ENCODE data around the gene TBPL1. TPM values are rescaled to one million over a fixed set of nuclear protein-coding genes. Genes with fewer than 3 reads are reported as not detected.

The TBPL1 gene
- total and polyA plus RNA-seq, 9 of the 15 experiments (the other 6 are each of a cell fraction or from before 2014, with no cell fraction given), result 78.1 to 152 (median 107) TPM

DNA sequence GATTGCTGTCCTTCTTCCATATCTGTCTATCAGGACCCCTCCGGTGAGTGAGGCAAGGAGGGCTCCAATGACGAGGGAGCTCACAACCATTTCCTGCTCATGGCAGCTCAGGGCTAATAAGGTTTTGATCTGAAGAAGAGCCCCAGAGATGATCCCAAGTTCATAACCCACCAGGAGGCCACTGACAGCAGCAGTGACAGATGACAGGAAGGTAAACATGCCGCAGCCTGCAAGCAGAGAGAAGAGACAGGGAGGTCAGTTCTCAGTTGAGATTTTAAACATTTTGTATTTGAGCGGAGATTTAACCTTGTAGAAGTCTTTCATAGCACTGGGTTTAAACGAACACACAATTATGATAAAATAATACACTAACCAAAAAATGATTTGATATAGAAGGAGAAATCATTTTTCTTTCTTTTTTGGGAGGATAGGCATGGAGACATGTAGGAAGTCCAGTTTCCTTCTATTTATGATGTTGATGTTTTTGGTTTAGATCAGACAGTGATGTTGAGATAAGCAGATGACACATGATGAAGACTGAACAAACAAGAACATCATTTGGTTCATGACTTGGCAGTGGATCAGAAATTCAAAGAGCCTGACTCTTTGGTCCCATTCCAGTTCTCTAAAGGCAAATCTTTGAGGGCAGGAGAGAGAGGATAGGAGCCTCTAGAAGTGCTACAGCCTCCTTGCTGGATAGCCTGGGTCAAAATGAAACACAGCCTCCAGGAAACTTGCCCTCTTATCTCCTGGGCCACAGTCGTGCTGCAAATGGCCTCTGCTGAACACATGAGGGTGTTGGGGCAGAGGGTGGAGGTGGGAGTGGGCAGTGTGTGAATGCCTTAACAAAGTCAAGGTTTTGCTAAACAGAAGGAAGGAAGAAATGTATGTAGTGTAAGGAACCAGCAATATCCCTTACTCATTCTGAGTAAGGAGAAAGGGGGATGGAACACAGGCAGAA is 76.8 kb downstream of the TBPL1 start (continued):
- no peak; the same call in 1 of the 2 replicates for TF ChIP-seq ESRRA (IDR thresholded peaks at IDR 0.05; ENCODE audit: borderline replicate concordance, low read depth)
- TF ChIP-seq ZNF778 (CRISPR knock-in tag; IDR thresholded peaks at IDR 0.05), result no peak
- TF ChIP-seq HDGF (IDR thresholded peaks at IDR 0.05), result 0 out of 2 replicates have a peak, but pooled peaks have one; percentile 54
- TF ChIP-seq MAFF (IDR thresholded peaks at IDR 0.05; ENCODE audit: low read length), result peak; percentile 46; the same call in 1 of the 2 replicates
- TF ChIP-seq SMAD3 (CRISPR knock-in tag; conservative IDR thresholded peaks at IDR 0.05), result no peak
- TF ChIP-seq, protein P1, sequence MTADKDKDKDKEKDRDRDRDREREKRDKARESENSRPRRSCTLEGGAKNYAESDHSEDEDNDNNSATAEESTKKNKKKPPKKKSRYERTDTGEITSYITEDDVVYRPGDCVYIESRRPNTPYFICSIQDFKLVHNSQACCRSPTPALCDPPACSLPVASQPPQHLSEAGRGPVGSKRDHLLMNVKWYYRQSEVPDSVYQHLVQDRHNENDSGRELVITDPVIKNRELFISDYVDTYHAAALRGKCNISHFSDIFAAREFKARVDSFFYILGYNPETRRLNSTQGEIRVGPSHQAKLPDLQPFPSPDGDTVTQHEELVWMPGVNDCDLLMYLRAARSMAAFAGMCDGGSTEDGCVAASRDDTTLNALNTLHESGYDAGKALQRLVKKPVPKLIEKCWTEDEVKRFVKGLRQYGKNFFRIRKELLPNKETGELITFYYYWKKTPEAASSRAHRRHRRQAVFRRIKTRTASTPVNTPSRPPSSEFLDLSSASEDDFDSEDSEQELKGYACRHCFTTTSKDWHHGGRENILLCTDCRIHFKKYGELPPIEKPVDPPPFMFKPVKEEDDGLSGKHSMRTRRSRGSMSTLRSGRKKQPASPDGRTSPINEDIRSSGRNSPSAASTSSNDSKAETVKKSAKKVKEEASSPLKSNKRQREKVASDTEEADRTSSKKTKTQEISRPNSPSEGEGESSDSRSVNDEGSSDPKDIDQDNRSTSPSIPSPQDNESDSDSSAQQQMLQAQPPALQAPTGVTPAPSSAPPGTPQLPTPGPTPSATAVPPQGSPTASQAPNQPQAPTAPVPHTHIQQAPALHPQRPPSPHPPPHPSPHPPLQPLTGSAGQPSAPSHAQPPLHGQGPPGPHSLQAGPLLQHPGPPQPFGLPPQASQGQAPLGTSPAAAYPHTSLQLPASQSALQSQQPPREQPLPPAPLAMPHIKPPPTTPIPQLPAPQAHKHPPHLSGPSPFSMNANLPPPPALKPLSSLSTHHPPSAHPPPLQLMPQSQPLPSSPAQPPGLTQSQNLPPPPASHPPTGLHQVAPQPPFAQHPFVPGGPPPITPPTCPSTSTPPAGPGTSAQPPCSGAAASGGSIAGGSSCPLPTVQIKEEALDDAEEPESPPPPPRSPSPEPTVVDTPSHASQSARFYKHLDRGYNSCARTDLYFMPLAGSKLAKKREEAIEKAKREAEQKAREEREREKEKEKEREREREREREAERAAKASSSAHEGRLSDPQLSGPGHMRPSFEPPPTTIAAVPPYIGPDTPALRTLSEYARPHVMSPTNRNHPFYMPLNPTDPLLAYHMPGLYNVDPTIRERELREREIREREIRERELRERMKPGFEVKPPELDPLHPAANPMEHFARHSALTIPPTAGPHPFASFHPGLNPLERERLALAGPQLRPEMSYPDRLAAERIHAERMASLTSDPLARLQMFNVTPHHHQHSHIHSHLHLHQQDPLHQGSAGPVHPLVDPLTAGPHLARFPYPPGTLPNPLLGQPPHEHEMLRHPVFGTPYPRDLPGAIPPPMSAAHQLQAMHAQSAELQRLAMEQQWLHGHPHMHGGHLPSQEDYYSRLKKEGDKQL (CRISPR knock-in tag; IDR thresholded peaks at IDR 0.05; ENCODE audit: borderline replicate concordance), result no peak
- TF ChIP-seq, protein P2, sequence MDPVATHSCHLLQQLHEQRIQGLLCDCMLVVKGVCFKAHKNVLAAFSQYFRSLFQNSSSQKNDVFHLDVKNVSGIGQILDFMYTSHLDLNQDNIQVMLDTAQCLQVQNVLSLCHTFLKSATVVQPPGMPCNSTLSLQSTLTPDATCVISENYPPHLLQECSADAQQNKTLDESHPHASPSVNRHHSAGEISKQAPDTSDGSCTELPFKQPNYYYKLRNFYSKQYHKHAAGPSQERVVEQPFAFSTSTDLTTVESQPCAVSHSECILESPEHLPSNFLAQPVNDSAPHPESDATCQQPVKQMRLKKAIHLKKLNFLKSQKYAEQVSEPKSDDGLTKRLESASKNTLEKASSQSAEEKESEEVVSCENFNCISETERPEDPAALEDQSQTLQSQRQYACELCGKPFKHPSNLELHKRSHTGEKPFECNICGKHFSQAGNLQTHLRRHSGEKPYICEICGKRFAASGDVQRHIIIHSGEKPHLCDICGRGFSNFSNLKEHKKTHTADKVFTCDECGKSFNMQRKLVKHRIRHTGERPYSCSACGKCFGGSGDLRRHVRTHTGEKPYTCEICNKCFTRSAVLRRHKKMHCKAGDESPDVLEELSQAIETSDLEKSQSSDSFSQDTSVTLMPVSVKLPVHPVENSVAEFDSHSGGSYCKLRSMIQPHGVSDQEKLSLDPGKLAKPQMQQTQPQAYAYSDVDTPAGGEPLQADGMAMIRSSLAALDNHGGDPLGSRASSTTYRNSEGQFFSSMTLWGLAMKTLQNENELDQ (CRISPR knock-in tag; IDR thresholded peaks at IDR 0.05; ENCODE audit: borderline replicate concordance), result no peak
- TF ChIP-seq JUN (IDR thresholded peaks at IDR 0.05; ENCODE audit: borderline replicate concordance, low read depth, low read length), result peak; percentile 49; the same call in 1 of the 2 replicates
- TF ChIP-seq JUN (CRISPR knock-in tag; IDR thresholded peaks at IDR 0.05; ENCODE audit: borderline replicate concordance), result no peak
- TF ChIP-seq ZNF644 (tag; IDR thresholded peaks at IDR 0.05; ENCODE audit: low read depth), result 0 out of 2 replicates have a peak, but pooled peaks have one; percentile 1
- no peak for TF ChIP-seq NFIX (CRISPR knock-in tag; IDR thresholded peaks at IDR 0.05; ENCODE audit: low read depth)
- peak; percentile 58 for TF ChIP-seq EP300 (IDR thresholded peaks at IDR 0.05; ENCODE audit: low read length)
- TF ChIP-seq ZNF175 (CRISPR knock-in tag; IDR thresholded peaks at IDR 0.05; ENCODE audit: low read depth), result no peak
- no peak for TF ChIP-seq SPI1 (IDR thresholded peaks at IDR 0.05; ENCODE audit: borderline replicate concordance, low read depth, low read length)
- TF ChIP-seq, protein P3, sequence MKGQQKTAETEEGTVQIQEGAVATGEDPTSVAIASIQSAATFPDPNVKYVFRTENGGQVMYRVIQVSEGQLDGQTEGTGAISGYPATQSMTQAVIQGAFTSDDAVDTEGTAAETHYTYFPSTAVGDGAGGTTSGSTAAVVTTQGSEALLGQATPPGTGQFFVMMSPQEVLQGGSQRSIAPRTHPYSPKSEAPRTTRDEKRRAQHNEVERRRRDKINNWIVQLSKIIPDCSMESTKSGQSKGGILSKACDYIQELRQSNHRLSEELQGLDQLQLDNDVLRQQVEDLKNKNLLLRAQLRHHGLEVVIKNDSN (CRISPR knock-in tag; IDR thresholded peaks at IDR 0.05), result no peak
- TF ChIP-seq CBX3 (IDR thresholded peaks at IDR 0.05; ENCODE audit: borderline replicate concordance in 1 of 2, low read length in 2 of 2), result peak in 1 of 2 experiments; percentile 57; a peak in 1 of 3 replicates
- TF ChIP-seq BACH1 (tag; IDR thresholded peaks at IDR 0.05), result no peak

Measured in K562 (cell line).